Ecto neural progenitor cell (in vitro differentiated cells): ENCODE data around the gene IL1RAP.

ENCODE experiments used
- DNase-seq: peaks from one replicate; pipeline ENCODE4 v3.0.0-alpha.2; 2018; ENCODE audit warnings: low spot score

The IL1RAP gene

DNA sequence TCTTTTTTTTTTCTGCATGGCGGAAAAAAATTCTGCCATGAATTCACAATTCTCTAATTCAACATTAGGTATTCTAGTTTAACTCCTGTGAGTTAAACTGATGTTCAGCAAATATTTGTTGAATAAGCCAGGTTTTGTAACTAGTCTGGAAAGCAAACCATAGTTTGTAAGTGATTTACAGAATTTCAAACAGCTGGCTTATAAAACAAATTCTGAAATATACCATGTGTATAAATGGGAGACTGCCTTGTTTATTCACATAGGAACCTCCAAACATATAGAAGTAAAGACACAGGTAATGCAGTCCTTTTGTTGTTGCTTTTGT is 101.1 kb downstream of the IL1RAP start:
- no peak for DNase-seq

DNA sequence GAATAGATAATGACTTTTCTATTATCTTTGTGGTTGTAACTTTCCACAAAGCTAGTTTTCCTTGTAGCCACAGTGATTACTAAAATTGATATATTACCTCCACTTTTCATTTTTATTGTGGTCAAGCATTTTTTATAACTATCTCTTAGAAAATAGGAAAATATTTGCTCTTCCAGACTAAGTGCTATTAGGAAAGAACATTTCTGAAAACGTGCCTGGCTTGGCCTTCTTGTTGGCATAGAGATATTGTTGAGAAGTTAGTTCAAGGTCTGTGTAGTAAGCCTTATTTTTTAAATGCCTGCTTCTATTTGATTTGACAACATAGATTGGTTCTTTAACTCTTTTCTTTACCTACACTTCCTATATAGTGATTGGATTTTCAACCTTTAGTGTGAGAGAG is 101.7 kb downstream of the IL1RAP start:
- no peak for DNase-seq

DNA sequence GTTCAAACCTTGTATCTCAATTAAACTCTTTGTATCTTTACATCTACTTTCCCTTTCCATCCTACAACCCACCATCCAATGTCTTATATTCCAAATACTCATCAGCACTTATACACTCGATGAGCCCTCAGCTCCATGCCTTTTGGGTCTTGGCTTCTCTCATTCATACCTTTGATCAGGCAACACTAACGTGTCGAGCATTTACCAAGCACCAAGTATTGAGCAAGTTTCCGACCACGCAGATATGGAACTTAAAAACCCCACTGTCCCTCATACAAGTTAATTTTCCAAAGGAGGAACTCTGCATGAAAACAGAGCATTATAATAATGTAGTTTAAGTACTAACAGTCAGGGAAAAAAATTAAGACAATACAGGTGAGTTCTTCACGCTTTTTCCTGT is 102.8 kb downstream of the IL1RAP start:
- no peak for DNase-seq

DNA sequence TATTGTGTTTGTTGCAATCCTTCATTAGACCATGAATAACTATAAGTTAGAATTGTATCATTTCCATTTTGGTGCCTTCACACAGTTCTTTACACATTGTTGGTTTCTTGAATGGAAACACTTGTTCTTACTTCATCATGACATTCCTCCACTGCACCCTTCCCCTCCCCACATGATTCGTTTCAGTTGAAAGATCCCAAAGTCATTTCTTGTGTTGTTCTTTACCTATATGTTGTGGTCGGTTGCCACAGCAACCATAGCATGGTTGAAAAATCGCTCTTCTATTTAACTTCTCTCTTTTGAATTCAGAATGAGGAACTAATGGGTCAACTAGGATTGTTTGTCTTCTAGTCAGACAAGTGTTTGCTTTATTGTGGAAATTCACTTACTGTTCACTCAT is 103.3 kb downstream of the IL1RAP start:
- DNase-seq: no peak

DNA sequence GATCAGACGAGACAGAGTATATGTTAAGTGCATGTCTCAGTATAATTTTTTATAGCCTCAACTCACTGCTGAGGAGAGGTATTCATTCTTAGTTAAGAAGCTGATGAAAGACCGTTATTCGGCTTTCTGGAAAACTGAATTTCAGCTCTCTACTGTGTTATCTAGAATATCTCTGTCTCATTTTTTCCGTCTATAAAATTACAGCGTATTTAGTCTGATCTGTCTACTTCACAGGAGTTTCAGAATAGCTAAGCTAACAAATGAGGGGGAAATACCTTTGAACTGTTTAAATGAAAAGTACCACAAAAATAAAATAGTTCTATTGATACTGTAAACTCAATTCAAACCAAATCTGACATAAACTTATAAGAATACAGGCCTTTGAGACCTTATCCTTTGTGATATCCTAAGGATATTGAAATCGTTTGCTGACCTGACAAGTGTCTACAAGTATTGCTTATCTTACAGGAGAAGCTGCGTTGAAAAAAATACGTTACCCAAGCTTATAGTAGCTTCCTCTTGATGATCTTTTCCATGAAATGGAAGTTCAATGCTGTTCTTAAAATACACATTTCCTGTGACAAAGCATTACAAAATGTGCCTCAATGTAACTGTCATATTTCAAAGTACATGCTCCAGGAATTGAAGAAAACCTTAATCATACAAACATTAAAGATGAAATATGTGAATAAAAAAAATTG is 104.6 kb downstream of the IL1RAP start:
- no peak for DNase-seq

DNA sequence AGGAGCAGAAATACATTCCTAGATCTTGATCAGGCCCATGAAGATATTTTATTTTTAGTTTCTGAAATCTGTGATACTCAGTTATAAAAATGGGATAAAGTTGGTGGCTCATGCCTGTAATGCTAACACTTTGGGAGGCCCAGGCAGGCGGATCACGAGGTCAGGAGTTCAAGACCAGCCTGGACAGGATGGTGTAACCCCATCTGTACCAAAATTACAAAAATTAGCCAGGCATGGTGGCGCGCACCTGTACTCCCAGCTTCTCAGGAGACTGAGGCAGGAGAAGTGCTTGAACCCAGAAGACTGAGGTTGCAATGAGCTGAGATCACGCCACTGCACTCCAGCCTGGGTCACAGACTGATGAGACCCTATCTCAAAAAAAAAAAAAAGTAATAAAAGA is 105.5 kb downstream of the IL1RAP start:
- DNase-seq: no peak

DNA sequence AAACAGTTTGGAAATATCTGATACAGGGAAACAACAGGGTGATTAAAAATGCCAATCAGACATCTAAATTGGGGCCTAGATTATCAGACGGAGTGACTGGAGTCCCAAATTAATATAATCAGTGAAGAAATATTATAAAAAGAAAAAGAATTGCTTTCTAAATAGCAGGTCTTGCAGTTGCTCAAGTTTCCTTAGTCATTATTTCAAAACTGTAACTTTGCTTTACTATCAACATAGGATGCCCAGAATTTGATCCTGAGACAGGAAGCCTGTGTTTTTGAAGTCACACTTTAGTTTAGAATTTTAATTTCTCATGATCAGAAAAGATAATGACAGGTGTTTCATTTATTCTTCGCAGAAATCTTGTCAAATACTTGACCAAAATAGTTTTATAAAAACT is 105.9 kb downstream of the IL1RAP start:
- no peak for DNase-seq

DNA sequence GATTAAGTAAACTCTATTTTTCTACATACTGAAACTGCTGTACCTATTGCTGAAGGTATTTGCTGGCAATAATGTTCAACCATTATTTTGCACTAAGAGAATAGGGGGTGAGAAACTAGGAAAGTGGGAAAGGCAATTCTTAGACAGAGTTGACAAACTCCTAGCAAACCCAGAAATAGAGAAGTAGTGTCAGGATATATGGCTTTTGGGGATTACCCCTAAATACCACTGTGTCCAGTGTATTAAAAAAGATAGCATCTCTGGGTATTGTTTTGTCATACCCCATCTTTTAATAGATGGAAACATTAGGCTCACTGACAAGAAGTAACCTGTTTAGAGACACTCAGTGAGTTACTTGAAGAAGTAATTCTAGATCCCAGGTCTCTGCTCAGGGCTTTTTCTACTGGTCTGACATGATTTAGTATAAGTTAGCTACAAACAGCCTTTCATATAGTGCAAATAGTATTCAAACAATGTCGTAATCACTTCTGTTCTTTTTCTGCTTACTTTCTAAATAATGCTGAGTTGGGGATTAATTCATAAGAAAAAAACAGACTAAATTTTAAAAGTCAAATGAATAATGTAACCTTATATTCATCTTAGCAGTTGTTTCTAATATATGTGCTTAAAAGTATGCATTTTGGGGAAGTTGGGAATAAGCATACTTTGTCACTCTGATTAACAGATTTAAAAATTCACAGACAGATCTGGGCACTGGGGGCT is 107.2 kb downstream of the IL1RAP start:
- no peak for DNase-seq

DNA sequence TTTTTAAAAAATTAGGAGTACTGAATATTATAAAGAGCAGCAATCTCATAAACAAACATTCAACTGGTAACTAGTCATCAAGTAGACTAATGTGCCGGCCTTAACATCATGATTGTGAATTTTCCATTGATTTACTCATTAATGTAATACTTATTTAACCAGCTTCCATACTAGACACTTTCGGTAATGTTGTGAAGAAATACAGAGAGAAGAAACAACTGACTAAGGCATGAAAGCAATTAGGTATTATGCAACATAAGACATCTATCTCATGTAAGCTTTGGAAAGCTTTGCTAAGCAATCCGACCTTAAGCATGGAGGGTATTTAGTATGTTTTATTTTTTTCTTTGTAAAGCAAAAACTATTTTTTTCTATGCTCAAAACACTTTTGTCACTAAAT is 108.0 kb downstream of the IL1RAP start:
- DNase-seq: no peak

DNA sequence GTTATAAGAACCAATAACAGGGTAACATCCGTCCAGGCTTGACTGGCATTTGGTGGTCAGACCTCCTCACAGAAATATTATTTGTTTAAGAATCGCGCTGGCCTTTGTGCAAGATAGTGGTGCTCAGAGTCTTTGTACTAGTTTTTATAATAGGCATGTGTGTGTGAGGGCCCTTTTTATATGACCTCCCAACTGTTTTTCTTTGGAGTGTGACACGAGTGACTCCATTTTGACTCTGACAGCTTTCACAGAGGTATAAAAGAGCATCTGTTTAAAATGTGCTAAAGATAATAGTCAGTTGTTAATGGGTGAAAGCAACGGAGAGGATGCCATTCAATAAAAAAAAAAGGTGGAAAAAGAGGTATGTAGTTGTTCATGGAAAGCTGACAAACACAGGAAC is 110.4 kb downstream of the IL1RAP start:
- DNase-seq: no peak

DNA sequence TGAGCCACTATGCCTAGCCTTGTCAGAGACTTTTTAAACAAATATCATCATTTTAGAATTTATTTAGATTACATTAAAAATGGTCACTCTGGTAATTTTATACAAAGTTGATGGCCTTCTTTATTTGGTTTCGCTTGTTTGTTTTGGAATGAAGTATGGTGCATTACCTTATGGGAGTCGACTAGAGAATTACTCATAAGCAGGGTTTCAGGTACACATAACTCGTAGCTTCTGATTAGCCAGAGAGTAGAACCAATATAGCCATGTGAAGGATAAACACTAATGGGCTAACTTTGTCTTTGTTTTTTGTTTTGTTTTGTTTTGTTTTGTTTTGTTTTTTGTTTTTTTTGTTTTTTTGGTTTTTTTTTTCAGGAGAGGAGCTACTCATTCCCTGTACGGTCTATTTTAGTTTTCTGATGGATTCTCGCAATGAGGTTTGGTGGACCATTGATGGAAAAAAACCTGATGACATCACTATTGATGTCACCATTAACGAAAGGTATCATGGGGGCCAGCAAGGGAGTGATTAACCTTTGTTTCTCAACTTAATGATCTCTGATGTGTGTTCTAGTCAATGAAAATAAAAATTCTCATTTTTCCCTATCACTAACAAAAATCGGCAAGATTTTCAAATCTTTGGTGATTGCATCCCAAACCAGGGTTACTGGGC is 113.2 kb downstream of the IL1RAP start:
- no peak for DNase-seq

DNA sequence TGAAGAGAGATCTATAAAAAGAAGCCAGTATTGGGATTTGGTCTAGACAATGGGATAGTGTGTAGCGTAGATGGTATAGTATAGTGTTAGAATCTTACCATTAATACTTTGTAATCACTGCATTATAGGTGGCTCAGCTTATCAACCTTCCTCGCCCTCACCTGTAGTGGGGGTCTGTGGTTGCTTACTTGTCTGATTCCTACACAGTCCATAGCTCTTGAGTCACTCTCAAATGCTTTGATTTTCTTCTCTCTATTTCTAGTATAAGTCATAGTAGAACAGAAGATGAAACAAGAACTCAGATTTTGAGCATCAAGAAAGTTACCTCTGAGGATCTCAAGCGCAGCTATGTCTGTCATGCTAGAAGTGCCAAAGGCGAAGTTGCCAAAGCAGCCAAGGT is 115.2 kb downstream of the IL1RAP start:
- DNase-seq: no peak

DNA sequence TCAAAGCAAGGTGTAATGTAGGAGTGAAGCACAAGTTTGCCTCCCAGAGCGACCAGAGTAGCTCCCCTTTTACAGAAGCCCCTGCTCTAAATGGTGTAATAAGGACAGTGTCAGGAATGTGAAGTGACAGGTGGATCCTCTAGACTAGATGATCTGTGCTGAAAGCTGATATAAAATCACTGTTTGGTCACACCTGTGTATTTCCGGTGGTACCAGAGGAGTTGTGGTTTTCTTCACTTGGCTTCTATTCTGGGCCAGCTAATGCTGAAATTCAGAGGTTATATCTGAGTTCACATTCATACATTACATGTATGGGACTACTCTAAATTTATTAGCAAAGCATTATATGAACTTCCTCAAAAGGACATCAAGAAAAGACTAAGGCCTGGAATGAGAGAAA is 117.4 kb downstream of the IL1RAP start:
- no peak for DNase-seq

DNA sequence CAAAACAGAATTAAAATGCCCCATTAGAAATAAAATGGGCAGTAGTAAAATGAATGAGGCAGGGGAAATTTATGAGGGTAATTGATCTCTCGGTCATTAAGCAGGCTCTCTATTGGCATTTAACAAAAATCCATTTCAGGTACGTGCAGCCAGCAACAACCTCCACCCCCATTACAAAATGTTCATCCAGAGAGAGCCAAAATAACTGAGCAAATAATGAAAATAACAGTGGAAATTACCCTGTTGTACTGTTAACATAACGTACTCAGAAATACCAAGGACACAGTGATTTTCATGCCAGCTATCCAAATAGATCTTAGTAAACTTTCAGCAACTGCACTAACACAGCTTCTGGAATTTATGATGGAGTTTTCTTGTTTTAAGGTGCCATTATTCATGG is 127.7 kb downstream of the IL1RAP start:
- DNase-seq: no peak

DNA sequence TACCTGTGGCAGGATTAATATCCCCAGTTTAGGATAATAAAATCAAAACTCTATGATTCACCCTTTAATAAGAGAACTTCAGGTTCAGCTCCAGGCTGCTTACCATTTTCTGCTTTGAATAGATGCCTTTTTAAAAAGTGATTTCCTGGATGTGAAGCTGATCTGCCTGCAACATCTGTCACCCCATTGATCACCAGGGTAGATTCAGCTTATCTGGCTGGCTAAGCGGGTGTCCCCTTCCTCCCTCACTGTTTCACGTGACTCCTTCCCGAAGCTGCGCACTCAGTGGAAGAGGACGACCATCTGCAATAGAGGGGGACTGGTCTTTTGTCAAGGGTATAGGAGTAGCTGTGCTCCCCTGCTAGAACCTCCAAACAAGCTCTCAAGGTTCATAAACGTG is 128.1 kb downstream of the IL1RAP start:
- DNase-seq: no peak

DNA sequence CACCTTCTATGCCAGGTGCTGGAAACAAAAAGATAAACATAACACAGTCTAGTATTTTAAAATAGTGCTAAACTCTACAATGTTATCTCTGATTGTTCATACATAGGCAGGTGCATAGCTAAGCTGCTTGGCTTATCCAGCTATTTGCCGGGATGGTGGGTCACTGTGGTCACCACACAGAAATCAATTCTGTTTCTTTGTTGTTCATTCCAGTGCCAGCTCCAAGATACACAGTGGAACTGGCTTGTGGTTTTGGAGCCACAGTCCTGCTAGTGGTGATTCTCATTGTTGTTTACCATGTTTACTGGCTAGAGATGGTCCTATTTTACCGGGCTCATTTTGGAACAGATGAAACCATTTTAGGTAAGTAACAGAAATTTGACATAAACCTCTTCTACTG is 130.2 kb downstream of the IL1RAP start:
- no peak for DNase-seq

DNA sequence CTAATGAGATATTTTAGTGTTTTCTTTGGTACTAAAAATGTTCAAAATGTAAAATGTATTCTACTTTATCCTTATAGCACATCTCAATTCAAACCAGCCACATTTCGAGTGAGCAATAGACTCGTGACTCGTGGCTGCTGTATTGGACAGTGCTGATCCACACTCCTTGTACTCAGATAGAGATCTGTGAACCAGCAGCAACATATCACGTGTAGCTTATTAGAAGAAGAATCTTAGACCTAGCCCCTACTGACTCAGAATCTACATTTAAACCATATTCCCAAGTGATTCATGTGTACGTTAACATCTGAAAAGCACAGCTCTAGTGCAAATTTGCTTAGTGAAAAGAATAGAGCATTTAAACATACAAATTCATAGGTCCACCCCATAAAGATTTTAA is 130.9 kb downstream of the IL1RAP start:
- DNase-seq: no peak

DNA sequence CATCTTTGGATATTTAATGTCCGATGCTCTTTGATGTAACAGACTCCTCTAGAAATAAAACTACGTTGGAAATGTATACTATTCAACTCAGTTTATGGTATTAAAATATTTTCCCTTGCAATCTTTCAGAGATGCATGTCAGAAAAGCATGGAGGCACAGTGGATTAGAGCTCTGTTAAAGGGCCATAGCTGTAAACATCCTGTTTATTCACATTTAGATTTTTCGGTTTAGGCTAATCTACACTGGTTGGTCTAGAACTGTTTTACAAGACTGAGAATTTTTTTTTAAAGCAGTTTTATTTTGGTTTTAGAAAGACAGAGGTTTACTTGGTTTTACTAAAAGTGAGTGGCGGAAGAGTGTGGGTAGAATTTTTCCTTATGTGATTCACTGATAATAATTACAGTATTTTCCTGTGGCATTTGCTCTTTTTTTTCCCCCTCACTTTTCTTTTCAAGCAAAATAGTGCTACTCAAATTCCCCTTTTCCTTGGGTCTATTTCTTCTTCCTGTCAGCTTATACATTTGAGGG is 132.1 kb downstream of the IL1RAP start:
- no peak for DNase-seq

DNA sequence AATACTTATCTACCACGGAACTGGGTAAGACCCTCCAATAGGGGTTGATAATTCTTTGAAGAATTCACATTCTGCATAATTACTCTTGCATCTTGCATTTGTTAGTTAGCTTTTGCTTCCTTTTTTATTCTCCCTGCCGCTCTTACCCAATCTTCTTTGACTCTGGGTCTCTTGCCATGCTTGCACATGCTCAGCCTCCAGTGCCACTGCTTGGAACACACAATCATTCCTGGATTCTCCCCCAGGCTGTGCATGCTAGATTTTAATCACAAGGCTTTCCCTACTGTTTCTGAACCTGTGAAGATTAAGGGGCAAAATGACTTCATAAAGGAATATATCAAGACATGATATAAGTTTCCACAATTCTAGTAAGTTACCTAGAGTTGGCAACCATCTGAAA is 133.1 kb downstream of the IL1RAP start:
- DNase-seq: no peak

DNA sequence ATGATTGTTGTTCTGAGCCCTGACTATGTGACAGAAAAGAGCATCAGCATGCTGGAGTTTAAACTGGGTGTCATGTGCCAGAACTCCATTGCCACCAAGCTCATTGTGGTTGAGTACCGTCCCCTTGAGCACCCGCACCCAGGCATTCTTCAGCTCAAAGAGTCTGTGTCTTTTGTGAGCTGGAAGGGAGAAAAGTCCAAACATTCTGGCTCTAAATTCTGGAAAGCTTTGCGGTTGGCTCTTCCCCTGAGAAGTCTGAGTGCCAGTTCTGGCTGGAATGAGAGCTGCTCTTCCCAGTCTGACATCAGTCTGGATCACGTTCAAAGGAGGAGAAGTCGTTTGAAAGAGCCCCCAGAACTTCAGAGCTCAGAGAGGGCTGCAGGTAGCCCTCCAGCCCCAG is 142.0 kb downstream of the IL1RAP start:
- no peak for DNase-seq

DNA sequence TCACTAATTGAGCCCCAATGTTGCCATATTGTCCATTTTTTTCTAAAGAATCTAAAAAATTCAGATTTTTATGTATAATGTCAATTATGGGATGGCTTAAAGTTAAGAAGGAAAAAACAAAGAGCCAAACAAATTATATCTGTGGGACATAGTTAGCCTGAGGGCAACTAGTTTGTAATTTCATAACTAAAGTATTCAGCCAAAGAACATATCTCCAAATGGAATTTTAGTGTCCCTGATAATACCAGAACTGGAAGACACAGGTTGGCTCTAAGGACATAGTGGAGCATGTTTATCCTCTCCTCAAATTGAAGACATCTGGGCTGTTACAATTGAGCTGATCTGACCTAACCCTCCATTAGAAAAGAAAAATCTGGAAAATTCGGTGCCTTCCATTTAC is 144.2 kb downstream of the IL1RAP start:
- DNase-seq: no peak

DNA sequence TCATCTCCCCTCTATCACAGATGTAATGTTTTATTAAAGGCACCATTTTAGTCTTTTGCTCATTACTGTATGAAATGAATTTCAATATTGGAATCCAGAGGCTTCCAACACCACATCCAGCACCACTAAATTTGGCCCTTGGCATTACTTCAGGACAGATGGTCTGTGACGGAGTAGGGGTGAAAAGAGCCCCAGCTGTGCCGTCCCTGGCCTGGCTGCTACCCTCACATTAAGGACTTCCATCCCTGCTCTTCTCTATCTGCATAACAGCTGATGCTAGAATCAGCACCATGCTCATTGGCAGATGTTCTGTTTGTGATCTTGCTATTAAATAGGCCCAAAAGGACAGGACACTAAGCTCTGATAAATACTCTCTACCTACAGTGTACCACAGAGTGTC is 152.9 kb downstream of the IL1RAP start:
- DNase-seq: no peak

DNA sequence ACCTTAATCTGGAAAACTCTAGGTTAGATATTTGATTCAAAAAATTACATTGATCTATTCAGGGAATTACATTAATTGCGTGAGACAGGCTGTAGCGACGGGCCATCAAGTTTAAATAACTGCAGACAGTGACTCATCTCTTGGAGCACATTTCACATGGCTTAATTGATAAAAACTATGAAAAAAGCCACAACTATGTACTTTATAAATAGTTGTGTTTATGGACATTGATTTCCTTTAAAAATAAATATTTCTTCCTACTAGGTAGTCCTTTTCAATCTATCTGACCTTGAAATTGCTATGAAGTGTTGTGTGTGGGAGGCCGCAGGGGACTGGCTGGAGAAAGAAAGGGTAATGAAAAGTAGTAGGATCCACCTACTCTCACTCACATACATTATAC is 157.8 kb downstream of the IL1RAP start:
- DNase-seq: no peak
